ENCODE measurements around the gene RPP21.
A peak's percentile ranks its signal among the peaks of the same experiment; 100 is the strongest.
"Not testable (repeated sequence)": the region's sequence is repeated elsewhere in the genome, so short reads cannot be mapped to it uniquely, and the experiment has no call there.

The RPP21 gene

DNA sequence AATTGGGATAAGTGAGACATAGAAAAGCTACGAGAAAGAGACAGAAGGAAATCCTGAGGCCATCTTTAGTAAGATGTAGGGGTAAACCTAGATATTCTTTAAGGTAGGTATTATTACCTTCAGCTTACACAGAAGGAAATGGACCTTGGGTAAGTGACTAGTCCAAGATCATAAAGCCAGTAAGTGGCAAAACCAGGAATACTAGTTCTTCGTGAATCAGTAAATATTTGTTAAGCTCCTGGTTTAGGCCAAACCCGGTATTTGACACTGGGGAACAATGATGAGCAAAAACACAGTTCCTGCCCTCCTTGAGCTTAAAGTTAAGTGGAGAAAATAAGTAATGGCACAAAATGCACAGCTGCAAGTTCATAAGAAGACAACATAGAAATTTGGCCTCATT is 13.0 kb upstream of the RPP21 start:
- no peak for DNase-seq

- no peak for DNase-seq
Measured at GRCh38 chr6:30334075-30334783, 10.7 kb upstream of the RPP21 start.

DNA sequence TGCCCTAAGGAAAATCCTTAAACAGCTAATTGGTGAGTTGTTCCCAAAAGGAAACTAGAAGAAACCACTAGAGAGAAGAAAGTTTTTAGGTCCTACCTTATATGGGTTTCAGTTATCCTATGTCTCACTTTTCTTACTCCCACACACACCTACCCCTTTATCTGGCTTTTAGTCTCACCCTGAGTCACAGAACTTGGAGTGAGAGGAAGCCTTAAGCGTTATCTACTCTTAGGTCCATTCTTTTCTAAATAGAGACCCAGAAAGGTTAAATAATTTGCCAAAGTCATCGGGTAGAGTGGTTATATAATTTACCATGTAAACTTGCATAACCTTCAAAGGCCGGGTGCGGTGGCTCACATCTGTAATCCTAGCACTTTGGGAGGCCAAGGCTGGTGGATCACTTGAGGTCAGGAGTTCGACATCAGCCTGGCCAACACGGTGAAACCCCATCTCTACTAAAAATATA is 4.3 kb upstream of the RPP21 start:
- no peak for DNase-seq

- DNase-seq: no peak
Measured at GRCh38 chr6:30341218-30341617, 3.7 kb upstream of the RPP21 start.

GRCh38 chr6:30341728-30342127 is 3.2 kb upstream of the RPP21 start:
- DNase-seq: no peak

GRCh38 chr6:30344191-30344867 is 627 bp upstream of the RPP21 start:
- DNase-seq: no peak

DNA sequence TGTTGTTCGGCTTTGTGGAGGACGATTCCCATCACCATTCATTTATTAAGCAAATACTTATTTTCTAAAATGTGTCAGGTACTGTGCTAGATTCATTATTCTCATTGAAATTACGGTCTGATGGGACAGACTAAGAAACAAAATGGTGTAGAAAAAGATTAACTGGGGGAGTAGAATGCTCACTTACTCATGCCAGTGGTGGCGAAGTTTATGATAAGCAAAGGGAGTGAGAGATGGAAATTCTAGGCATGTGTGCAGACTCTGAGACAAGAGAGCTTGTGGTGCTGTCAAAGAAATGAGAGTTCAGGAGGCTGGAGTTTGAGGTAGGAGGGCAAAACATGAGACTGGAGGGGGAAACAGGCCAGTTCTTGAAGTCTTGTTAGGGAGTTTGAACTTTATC is 896 bp downstream of the RPP21 start:
- no peak for DNase-seq

GRCh38 chr6:30348957-30349356 is 4.0 kb downstream of the RPP21 start:
- no peak for DNase-seq

GRCh38 chr6:30349421-30350177 is 4.6 kb downstream of the RPP21 start:
- DNase-seq: no peak

- DNase-seq: peak in 1 of 5 donors; percentile 21
Measured at GRCh38 chr6:30350524-30350923, 5.6 kb downstream of the RPP21 start.

- DNase-seq: no peak
Measured at GRCh38 chr6:30352550-30352949, 7.6 kb downstream of the RPP21 start.

DNA sequence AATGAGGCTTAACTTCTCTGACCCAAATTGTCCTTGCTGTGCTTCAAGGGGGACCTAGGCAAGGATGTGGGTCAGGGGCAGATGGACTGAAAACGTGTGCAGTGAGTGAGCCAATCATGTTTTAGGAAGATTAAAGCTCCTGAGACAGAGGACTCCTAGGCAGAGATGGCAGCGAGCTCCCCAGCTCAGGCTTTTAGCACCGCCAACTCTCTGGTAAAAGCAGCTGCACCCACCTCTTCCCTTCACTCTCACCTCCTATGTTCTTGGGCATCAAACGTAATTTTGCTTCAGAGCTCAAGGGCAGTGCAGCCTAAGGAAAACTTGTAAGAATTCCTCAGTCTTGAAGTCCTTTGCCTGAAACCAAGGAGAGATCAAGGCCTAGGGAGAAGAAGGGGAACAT is 10.3 kb downstream of the RPP21 start:
- no peak for DNase-seq

GRCh38 chr6:30356536-30356935 is 11.6 kb downstream of the RPP21 start:
- DNase-seq: no peak

GRCh38 chr6:30357678-30358540 is 13.0 kb downstream of the RPP21 start:
- DNase-seq: peak; percentile 16 to 52 (median 36)

- DNase-seq: no peak
Measured at GRCh38 chr6:30359276-30359675, 14.3 kb downstream of the RPP21 start.

DNA sequence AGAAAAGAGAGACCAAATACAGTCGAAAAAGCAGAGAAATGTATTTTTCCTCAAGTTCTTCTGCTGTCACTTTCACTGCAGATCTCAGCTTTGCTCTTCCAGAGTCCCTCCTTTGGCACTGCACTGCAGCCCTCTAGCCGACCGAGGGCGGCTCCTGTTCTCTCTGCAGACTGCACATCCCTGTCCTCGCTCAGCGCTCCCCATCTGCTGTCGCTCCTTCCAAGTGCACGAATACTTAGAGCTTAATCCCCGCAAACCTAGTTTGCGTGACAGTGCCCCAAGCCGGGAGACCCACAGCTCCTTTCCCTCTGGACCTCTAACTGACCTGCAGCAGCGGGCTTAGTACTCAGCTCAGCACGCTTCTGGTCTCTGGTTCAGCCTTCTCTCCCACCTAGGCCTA is 15.2 kb downstream of the RPP21 start:
- DNase-seq: no peak

DNA sequence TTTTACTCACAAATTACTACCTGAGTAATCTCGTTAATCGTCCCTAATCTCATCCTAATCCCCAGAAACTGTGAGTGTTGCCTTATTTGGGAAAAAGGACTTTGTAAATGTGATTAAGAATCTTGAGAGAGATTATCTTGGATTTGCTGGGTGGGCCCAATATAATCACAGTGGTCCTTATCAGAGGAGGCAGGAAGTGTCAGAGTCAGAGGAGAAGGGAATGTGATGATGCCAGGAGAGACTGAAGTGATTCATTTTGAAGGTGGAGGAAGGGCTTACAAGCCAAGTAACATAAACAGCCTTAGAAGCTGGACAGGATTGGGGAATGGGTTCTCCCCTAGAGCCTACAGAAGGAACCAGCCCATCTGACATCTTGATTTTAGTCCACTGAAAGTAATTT is 16.7 kb downstream of the RPP21 start:
- DNase-seq: no peak

GRCh38 chr6:30363459-30363858 is 18.5 kb downstream of the RPP21 start:
- no peak for DNase-seq

DNA sequence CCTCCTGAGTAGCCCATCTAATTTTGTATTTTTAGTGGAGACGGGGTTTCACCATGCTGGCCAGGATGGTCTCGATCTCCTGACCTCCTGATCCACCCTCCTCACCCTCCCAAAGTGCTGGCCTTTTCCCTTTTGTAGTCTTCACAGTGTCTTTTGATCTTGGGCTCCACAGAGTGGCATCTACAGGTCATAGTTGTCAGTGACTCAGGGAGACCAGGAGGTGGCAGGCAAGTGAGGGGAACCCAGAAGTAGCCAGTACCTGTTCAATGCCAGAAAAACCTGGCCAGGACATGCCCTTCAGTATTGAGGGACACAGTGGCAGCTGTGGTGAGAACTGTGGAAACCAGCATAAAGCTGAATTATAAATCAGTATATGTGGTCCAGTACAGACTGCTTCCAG is 19.6 kb downstream of the RPP21 start:
- no peak for DNase-seq

DNA sequence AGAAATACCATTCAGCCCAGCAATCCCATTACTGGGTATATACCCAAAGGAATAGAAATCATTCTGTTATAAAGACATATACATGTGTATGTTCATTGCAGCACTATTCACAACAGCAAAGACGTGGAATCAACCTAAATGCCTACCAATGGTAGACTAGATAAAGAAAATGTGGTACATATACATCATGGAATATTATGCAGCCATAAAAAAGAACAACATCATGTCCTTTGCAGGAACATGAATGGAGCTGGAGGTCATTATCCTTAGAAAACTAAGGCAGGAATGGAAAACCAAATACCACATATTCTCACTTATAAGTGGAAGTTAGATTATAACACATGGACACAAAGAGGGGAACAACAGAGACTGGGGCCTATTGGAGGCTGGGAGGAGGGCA is 24.3 kb downstream of the RPP21 start:
- not testable (repeated sequence) for DNase-seq

DNA sequence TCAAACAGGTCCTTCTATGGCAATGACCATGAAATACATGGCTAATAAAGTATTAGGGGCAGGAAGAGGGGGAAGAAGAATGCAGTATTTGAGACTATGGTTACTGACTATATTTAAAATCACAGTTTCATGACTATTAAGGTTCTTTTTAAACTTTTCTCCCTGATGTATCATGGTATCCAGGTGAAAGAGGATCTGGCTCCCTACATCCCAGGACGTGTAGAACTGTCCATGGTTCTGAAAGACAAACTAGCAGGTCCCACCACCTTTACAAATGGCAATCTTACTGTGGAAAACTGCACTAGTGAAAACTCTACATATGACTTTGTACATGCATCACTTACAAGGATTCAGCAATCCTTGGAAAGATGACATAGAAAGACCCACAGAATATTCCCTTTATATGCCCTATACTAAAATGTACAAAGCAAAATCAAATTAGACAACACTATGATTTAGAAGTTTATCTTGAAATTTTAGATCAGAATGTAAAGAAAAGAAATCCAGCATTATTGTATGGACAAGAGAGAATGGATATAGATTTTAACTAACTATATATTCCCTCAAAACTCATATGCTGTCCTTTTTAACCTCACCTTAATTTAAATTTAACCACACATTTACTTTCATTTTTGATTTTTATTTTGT is 33.5 kb downstream of the RPP21 start:
- no peak for DNase-seq

DNA sequence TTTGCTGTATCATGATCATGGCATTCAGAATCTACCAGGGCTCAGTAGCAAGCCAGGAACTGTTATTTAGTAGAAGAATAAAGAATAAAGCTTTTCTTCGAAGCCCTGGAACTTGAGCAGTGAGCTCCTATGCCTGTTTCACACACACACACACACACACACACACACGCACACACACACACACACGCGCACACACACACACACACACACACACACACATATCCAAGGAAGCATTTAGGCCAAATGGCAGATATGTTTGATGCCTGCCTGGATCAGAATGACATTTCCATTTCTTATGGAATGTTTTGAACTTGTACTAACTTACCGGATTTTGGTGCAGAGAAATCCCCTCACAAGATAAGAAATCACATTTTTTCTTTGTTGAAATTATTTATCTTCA is 35.5 kb downstream of the RPP21 start:
- no peak for DNase-seq
